Karpas-422 (cell line): ENCODE measurements around the gene SELENON. TPM values are rescaled to one million over a fixed set of nuclear protein-coding genes. Genes with fewer than 3 reads are reported as not detected.

ENCODE experiments used
- DNase-seq: peaks from one replicate; pipeline ENCODE4 v3.0.0-alpha.2; 2015
- H2AFZ ChIP-seq: fragments of 200-600 bp; sonication (generic); 2 replicates; pipeline ENCODE4 v1.6.1; 2014; ENCODE audit warnings: antibody characterized with exemption, low read length, mixed read lengths
- H3K27ac ChIP-seq: fragments of 200-600 bp; sonication (generic); 2 replicates; pipeline ENCODE4 v1.5.1; 2014; ENCODE audit warnings: mild to moderate bottlenecking, low read length, moderate library complexity
- H3K27me3 ChIP-seq: fragments of 200-600 bp; sonication (generic); 2 replicates; pipeline ENCODE4 v1.6.1; 2014; ENCODE audit warnings: low read length, mixed read lengths
- H3K36me3 ChIP-seq: fragments of 200-600 bp; sonication (generic); 2 replicates; pipeline ENCODE4 v1.6.1; 2014; ENCODE audit warnings: low read length, mixed read lengths; ENCODE audit not compliant: insufficient read depth
- H3K4me1 ChIP-seq: fragments of 200-600 bp; sonication (generic); 2 replicates; pipeline ENCODE4 v1.6.1; 2014; ENCODE audit warnings: mild to moderate bottlenecking, low read length, mixed read lengths
- H3K4me2 ChIP-seq: fragments of 200-600 bp; sonication (generic); 2 replicates; pipeline ENCODE4 v1.6.1; 2014; ENCODE audit warnings: low read length, low read depth, mild to moderate bottlenecking; ENCODE audit not compliant: poor library complexity, severe bottlenecking
- H3K4me3 ChIP-seq: fragments of 200-600 bp; sonication (generic); 2 replicates; pipeline ENCODE4 v1.5.1; 2014; ENCODE audit warnings: mild to moderate bottlenecking, antibody characterized with exemption, low read length, mixed read lengths
- H3K79me2 ChIP-seq: fragments of 200-600 bp; sonication (generic); 2 replicates; pipeline ENCODE4 v1.6.1; 2014; ENCODE audit warnings: mild to moderate bottlenecking, low read length, mixed read lengths
- H3K9ac ChIP-seq: fragments of 200-600 bp; sonication (generic); 2 replicates; pipeline ENCODE4 v1.6.0; 2014; ENCODE audit warnings: low read length
- H3K9me2 ChIP-seq: fragments of 200-600 bp; sonication (generic), shearing (Covaris generic); replicated peaks from 2 replicates; pipeline ENCODE4 v1.6.0; 2014; ENCODE audit warnings: mild to moderate bottlenecking, low read length, moderate library complexity; ENCODE audit not compliant: insufficient read depth
- H3K9me3 ChIP-seq: fragments of 300-700, 200-600 bp; sonication (generic); 2 replicates; pipeline ENCODE4 v1.6.1; 2014; ENCODE audit warnings: low read length, mixed read lengths
- H4K20me1 ChIP-seq: fragments of 200-600 bp; sonication (generic); 2 replicates; pipeline ENCODE4 v1.6.1; 2014; ENCODE audit warnings: mild to moderate bottlenecking, antibody characterized with exemption, low read length, low read depth; ENCODE audit not compliant: insufficient read depth
- total RNA-seq: library from RNA; depleted of rRNA; stranded (reverse); fragments of >200 nt; shearing (Covaris generic); gene quantifications from 2 replicates; pipeline ENCODE4 v1.2.3, GENCODE V29; 2014; ENCODE audit warnings: low replicate concordance

Gene SELENON
- total RNA-seq, 1 experiment from 2014 or later, result 5.1 TPM

DNA sequence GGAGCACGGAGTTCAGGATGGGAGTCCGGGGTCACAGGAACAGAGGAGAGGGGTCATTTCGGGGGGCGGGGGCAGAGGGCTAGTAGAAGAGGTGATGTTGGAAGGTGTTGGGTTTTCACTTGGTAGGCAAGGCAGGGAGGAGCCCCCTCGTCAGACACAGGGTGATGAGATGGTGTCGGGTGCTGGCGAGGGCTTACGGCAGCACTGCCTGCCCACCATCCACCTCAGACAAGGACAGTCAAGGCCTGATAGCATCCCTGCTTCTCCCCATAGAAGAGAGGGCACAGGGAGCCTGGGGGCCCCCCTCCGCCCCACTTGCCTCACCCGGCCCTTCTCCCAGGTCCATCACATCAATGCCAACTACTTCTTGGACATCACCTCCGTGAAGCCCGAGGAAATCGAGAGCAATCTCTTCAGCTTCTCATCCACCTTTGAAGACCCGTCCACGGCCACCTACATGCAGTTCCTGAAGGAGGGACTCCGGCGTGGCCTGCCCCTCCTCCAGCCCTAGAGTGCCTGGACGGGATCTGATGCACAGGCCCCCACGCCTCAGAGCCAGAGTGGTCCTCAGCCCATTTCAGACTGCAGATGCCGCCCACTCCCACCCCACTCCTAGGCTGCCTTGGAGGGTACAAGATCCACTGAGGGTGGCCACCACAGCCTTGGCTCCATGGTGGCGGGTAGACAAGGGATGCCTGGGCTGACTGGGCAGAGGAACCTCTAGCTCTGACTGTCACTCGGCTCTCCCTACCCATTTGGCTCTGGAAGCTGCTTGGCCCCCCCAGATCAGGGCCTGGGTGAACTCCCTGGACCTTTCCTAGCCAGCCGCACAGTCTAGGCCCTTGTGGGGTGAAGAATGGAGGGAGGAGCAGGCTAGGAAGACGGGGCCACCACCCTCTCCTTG, 15.5 kb downstream of the SELENON start:
- Histone ChIP-seq H3K9me2 (no peaks in the 10 kb centered on the region), H2AFZ (no peak overlapping the region), H3K36me3 (no peaks in the 10 kb centered on the region), H3K27me3 (no peaks in the 10 kb centered on the region), H3K9me3 (no peaks in the 10 kb centered on the region), H3K27ac (no peak overlapping the region), H3K4me1 (peaks cover 19% of the 10 kb centered on the region), H3K9ac (no peak overlapping the region), H3K4me3 (no peak overlapping the region), H3K79me2 (no peaks in the 10 kb centered on the region), H4K20me1 (peaks cover 8% of the 10 kb centered on the region; the same call in 1 of the 2 replicates), H3K4me2 (no peak overlapping the region)
- DNase-seq, result no peak

DNA sequence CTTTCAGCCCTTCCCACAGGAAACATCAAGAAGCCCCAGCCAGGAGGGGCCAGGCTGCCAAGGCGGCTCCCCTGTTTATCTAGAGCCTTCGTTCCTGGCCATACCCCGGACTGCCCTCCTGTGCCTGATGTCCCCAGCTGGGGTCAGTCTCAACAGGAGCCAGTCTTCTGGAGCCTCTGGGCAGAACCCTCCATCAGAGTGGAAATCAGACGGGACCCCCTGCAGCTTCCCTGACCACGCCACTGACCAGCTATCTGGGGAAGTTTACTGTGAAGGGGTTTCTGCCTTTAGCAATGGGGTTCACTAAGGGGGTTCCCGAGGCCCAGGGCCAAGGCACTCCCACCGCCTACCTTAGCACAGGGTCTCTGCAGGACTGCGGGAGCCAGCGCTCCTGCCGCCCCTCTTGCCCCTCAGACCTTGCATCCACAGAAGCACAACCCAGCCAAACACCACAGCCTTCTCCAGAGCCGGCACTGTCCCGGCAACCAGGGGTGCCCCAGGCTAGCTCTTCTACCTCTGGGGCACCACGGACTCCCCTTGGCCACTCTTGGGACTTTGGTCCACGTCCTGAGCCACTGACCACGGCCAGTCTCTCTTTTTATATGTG, 16.2 kb downstream of the SELENON start:
- Histone ChIP-seq H3K27me3 (no peaks in the 10 kb centered on the region), H4K20me1 (peaks cover 12% of the 10 kb centered on the region), H3K4me2 (no peak overlapping the region), H3K9me2 (no peaks in the 10 kb centered on the region), H3K4me3 (no peak overlapping the region), H3K36me3 (no peaks in the 10 kb centered on the region), H3K27ac (no peak overlapping the region), H3K79me2 (no peaks in the 10 kb centered on the region), H3K9me3 (no peaks in the 10 kb centered on the region), H3K9ac (no peak overlapping the region), H3K4me1 (peaks cover 21% of the 10 kb centered on the region), H2AFZ (no peak overlapping the region)
- no peak for DNase-seq

DNA sequence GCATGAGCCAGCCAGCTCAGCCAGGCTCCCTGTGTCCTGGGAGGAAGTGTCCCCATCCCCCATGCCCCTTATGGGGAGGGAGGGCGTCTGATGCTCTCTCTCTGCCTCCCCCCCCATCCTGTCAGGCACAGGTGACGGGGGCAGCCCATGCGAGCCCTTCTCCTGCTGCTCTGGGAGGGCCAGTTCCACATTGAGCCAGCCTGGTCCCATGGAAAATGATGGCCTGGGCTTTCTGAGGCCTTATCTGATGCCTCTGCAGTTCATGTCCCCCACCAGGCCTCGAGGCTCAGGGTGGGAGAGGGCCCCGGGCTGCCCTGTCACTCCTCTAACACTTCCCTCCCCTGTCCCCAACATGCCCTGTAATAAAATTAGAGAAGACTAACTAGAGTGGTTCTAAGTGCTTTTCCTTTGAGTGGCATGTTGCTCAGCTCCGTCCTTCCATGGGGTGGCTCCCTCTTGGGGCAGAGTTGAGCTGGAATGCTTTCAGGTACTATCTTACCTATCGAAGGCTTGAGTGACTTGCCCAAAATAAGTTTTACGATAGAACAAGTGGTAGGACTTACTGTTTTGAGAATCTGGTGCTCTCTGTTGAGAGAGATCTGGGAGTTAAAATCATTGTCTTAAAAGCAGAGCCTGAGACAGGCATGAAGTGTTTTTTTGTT, 18.0 kb downstream of the SELENON start:
- no peak overlapping the region for H3K4me2 ChIP-seq
- no peak for DNase-seq
- no peak overlapping the region for H3K4me3 ChIP-seq
- no peaks in the 10 kb centered on the region for H3K27me3 ChIP-seq
- no peak overlapping the region for H2AFZ ChIP-seq
- H3K27ac ChIP-seq, result no peak overlapping the region
- no peaks in the 10 kb centered on the region for H3K79me2 ChIP-seq
- no peaks in the 10 kb centered on the region for H3K9me2 ChIP-seq
- peaks cover 23% of the 10 kb centered on the region for H4K20me1 ChIP-seq
- peaks cover 37% of the 10 kb centered on the region for H3K4me1 ChIP-seq
- H3K9me3 ChIP-seq, result no peaks in the 10 kb centered on the region
- no peak overlapping the region for H3K9ac ChIP-seq
- no peaks in the 10 kb centered on the region for H3K36me3 ChIP-seq

DNA sequence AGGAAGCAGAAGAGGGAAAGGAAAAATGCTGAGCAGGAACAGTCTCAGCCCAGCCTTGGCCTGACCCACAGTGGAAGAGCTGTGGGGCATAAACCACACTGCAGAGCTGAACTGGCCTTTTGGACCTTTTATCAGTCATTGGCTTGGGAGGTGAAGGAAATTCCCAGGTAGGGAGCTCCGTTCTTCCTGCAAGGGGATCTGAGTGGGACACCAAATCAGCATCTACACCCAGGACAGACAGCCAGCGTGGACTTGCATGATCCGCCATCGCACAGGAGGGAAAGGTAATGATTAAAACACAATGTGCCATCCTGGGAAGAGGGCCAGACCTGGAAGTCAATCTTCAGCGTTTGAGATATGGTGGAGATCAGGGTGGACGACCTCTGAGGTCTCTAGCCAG, 18.6 kb downstream of the SELENON start:
- Histone ChIP-seq H3K79me2 (no peaks in the 10 kb centered on the region), H4K20me1 (peaks cover 26% of the 10 kb centered on the region), H3K4me2 (peak overlapping the region; percentile 99), H3K9me3 (no peaks in the 10 kb centered on the region), H3K4me1 (peaks cover 38% of the 10 kb centered on the region), H3K9ac (peak overlapping the region; percentile 94), H3K27ac (no peak overlapping the region), H3K36me3 (peaks cover 3% of the 10 kb centered on the region; the same call in 1 of the 2 replicates), H3K4me3 (peak overlapping the region; percentile 88; the same call in 1 of the 2 replicates), H3K27me3 (peaks cover 2% of the 10 kb centered on the region; the same call in 1 of the 2 replicates), H2AFZ (no peak overlapping the region), H3K9me2 (no peaks in the 10 kb centered on the region)
- DNase-seq, result no peak

DNA sequence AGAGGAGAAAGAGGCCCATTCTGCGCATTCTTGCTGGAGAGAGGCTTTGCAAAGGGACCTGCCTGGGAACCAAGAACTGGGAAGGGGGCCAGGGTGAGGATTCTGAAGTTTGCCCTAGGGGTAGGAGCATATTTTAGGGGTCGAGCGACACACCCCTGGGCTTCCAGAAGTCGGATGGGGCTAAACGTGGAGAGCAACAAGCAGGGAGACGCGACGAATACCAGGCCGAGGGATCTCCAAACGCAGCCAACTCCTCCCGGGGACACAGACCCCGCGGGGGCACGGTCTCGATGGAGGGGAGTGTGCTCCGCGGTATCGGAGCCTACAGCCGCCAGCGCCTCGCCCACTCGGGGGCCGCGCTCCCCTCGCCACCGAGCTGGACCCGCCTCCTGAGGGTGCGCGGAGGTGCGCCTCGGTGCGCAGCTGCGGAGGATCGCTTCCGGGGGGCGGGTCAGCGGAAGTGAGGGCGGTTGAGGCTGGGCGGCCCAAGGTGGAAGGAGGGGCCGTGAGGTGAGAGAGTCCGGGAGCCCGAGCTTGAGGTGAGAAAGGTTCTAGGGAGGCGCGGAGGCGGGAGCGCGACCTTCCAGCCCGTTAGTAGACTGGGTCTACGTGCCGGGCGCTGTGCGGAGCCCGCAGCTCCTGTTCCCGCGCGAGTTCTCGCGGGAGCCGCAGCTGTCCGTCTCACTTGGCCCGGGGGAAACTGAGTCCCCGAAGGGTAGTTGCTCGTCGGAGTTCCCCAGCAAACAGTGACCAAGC, 19.7 kb downstream of the SELENON start, which contains the start of gene MTFR1L:
MTFR1L (plus strand) TSS at position 464 of the 756 bp plus-strand sequence. CDS start 3,151 bp downstream, outside the sequence.
- Histone ChIP-seq H3K36me3 (peaks cover 3% of the 10 kb centered on the region; the same call in 1 of the 2 replicates), H3K9me2 (no peaks in the 10 kb centered on the region), H3K4me2 (peak within 1 kb of the TSS; percentile 99), H3K27ac (peak within 1 kb of the TSS; percentile 13; the same call in 1 of the 2 replicates), H3K4me1 (peaks cover 38% of the 10 kb centered on the region), H3K9me3 (no peaks in the 10 kb centered on the region), H3K9ac (peak within 1 kb of the TSS; percentile 94), H4K20me1 (peaks cover 37% of the 10 kb centered on the region), H3K27me3 (peaks cover 2% of the 10 kb centered on the region; the same call in 1 of the 2 replicates), H3K4me3 (peak within 1 kb of the TSS; percentile 88), H2AFZ (peak within 1 kb of the TSS; percentile 95), H3K79me2 (no peaks in the 10 kb centered on the region)
- peak; percentile 96 for DNase-seq

DNA sequence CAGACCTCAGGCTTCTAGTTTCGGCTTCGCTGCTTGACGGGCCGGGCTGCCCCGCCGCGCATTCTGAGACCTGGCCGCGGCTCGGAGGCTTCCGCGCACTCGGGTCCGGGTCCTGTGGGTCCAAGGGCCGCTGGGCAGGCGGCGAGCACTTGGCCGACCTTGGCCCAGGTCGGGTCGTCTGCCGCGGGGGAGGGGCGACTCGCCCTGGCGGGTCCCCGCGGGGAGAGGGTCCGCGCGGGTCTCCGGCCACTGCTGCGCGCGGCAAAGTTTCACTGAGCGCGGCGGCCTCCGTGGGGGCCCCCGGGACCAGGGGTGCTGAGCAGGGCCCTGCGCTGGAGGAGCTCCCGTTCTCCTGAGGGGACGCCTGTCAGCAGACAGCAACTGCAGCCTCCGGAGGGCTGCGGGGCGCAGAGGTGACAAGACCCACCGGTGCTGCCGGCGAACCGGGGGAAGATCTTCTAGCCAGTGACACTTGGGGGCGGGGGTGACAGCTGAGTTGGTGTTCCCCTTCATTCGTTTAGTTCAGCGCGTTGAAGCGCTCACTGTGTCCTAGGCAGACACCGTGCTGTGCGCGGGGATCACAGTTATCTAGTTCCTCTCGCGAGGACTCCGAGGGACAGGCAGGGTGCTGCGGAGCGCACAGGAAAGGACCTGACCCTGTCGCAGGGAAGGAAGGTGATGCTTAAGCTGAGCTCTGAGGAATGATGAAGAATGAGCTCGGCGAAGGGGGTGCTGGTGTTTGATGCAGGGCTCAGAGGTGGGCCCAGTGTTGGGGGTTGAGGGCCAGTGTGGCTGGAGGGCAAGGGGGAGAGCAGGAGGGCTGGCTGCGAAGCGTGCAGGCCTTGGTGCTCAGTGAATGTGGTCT, 20.5 kb downstream of the SELENON start:
- Histone ChIP-seq H3K27me3 (peaks cover 2% of the 10 kb centered on the region; the same call in 1 of the 2 replicates), H3K9me2 (no peaks in the 10 kb centered on the region), H3K9me3 (no peaks in the 10 kb centered on the region), H2AFZ (peak overlapping the region; percentile 95; the same call in 1 of the 2 replicates), H3K9ac (peak overlapping the region; percentile 94), H4K20me1 (peaks cover 40% of the 10 kb centered on the region), H3K79me2 (no peaks in the 10 kb centered on the region), H3K4me1 (peaks cover 38% of the 10 kb centered on the region), H3K4me3 (peak overlapping the region; percentile 88), H3K36me3 (peaks cover 3% of the 10 kb centered on the region; the same call in 1 of the 2 replicates), H3K4me2 (peak overlapping the region; percentile 99), H3K27ac (peak overlapping the region; percentile 13; the same call in 1 of the 2 replicates)
- DNase-seq, result peak; percentile 90

DNA sequence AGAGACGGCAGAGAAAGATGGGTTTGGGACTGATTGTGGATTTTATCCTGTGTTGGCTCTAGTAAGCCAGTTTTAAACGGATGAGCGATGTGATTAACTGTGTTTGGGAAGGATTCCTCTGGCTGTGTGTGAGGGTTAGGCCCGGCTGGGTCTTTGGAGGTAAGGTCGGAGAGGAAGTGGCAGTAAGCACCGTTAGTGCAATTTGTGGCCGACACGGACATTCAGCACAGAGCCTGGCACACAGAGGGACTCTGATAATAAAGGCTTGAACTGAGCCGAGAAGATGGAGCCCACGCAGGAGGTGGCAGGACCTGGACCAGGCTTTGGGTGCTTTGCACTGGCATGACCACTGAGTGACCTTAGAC, 21.1 kb downstream of the SELENON start:
- Histone ChIP-seq H3K4me1 (peaks cover 38% of the 10 kb centered on the region), H3K4me2 (peak overlapping the region; percentile 99), H4K20me1 (peaks cover 45% of the 10 kb centered on the region), H3K9me3 (no peaks in the 10 kb centered on the region), H3K36me3 (peaks cover 3% of the 10 kb centered on the region; the same call in 1 of the 2 replicates), H3K27me3 (peaks cover 2% of the 10 kb centered on the region; the same call in 1 of the 2 replicates), H3K27ac (no peak overlapping the region), H2AFZ (no peak overlapping the region), H3K79me2 (no peaks in the 10 kb centered on the region), H3K4me3 (peak overlapping the region; percentile 88), H3K9ac (peak overlapping the region; percentile 94), H3K9me2 (no peaks in the 10 kb centered on the region)
- DNase-seq, result peak; percentile 59
